GM23338 (cell line): ENCODE data around the gene APOL3.

Source experiments
- POLR2AphosphoS5 ChIP-seq: IDR thresholded peaks from 2 replicates; pipeline ENCODE4 v1.6.1; 2016; ENCODE audit warnings: antibody characterized with exemption, low read depth
- REST ChIP-seq: IDR thresholded peaks from one replicate; pipeline ENCODE4 v1.6.1; 2018; ENCODE audit warnings: antibody characterized with exemption; ENCODE audit not compliant: unreplicated experiment

- TF ChIP-seq REST (no peak), POLR2AphosphoS5 (no peak)
Measured at GRCh38 chr22:36106910-36107309, 53.6 kb downstream of the APOL3 start.
